Measurements from ENCODE around the gene FBXL20.

GRCh38 chr17:39328815-39329214, 72.6 kb downstream of the FBXL20 start:
- no peak for TF ChIP-seq CTCF (IDR thresholded peaks at IDR 0.05)
- no peak for TF ChIP-seq POLR2A (IDR thresholded peaks at IDR 0.05)

Measured in Peyer's patch (tissue), 4 donors.